ENCODE results near the gene GNG2.

GNG2 gene

GRCh38 chr14:51870606-51871005 lies 10.2 kb downstream of the GNG2 start:
- no peak for DNase-seq (ENCODE audit: extremely low read depth, insufficient read length)
- H3K4me3 ChIP-seq (replicated peaks; ENCODE audit: low read depth, low read length) = no peak overlapping the region
- TF ChIP-seq CTCF (IDR thresholded peaks at IDR 0.05; ENCODE audit: insufficient read depth, low read length, poor library complexity, severe bottlenecking) = no peak
- no peaks in the 10 kb centered on the region for H3K27me3 ChIP-seq (replicated peaks; ENCODE audit: control insufficient read depth, insufficient read depth, low read length)
- H3K36me3 ChIP-seq (ENCODE audit: control insufficient read depth, insufficient read depth, low read length) = no peaks in the 10 kb centered on the region

GRCh38 chr14:51871846-51872245 lies 11.4 kb downstream of the GNG2 start:
- Histone ChIP-seq H3K36me3 (ENCODE audit: control insufficient read depth, insufficient read depth, low read length) (no peaks in the 10 kb centered on the region), H3K27me3 (replicated peaks; ENCODE audit: control insufficient read depth, insufficient read depth, low read length) (no peaks in the 10 kb centered on the region), H3K4me3 (replicated peaks; ENCODE audit: low read depth, low read length) (no peak overlapping the region)
- TF ChIP-seq CTCF (IDR thresholded peaks at IDR 0.05; ENCODE audit: insufficient read depth, low read length, poor library complexity, severe bottlenecking) = no peak
- DNase-seq (ENCODE audit: extremely low read depth, insufficient read length) = no peak

GRCh38 chr14:51872396-51872795 lies 12.0 kb downstream of the GNG2 start:
- TF ChIP-seq CTCF (IDR thresholded peaks at IDR 0.05; ENCODE audit: insufficient read depth, low read length, poor library complexity, severe bottlenecking) = no peak
- no peaks in the 10 kb centered on the region for H3K36me3 ChIP-seq (ENCODE audit: control insufficient read depth, insufficient read depth, low read length)
- no peak for DNase-seq (ENCODE audit: extremely low read depth, insufficient read length)

GRCh38 chr14:51873221-51873893 lies 12.9 kb downstream of the GNG2 start:
- DNase-seq (ENCODE audit: extremely low read depth, insufficient read length) = peak; percentile 82
- no peak overlapping the region for H3K4me3 ChIP-seq (replicated peaks; ENCODE audit: low read depth, low read length)
- H3K36me3 ChIP-seq (ENCODE audit: control insufficient read depth, insufficient read depth, low read length) = no peaks in the 10 kb centered on the region
- no peak for TF ChIP-seq CTCF (IDR thresholded peaks at IDR 0.05; ENCODE audit: insufficient read depth, low read length, poor library complexity, severe bottlenecking)
- H3K27me3 ChIP-seq (replicated peaks; ENCODE audit: control insufficient read depth, insufficient read depth, low read length) = no peaks in the 10 kb centered on the region

More at GRCh38 chr14:51872396-51872795, 12.0 kb downstream of the GNG2 start:
- Histone ChIP-seq H3K27me3 (replicated peaks; ENCODE audit: control insufficient read depth, insufficient read depth, low read length) (no peaks in the 10 kb centered on the region), H3K4me3 (replicated peaks; ENCODE audit: low read depth, low read length) (no peak overlapping the region)

GRCh38 chr14:51877810-51878209 lies 17.4 kb downstream of the GNG2 start:
- DNase-seq (ENCODE audit: extremely low read depth, insufficient read length) = no peak
- Histone ChIP-seq H3K27me3 (replicated peaks; ENCODE audit: control insufficient read depth, insufficient read depth, low read length) (no peaks in the 10 kb centered on the region), H3K4me3 (replicated peaks; ENCODE audit: low read depth, low read length) (no peak overlapping the region), H3K36me3 (ENCODE audit: control insufficient read depth, insufficient read depth, low read length) (no peaks in the 10 kb centered on the region)
- no peak for TF ChIP-seq CTCF (IDR thresholded peaks at IDR 0.05; ENCODE audit: insufficient read depth, low read length, poor library complexity, severe bottlenecking)

GRCh38 chr14:51879170-51879569 lies 18.8 kb downstream of the GNG2 start:
- TF ChIP-seq CTCF (IDR thresholded peaks at IDR 0.05; ENCODE audit: insufficient read depth, low read length, poor library complexity, severe bottlenecking) = no peak
- H3K4me3 ChIP-seq (replicated peaks; ENCODE audit: low read depth, low read length) = no peak overlapping the region
- H3K27me3 ChIP-seq (replicated peaks; ENCODE audit: control insufficient read depth, insufficient read depth, low read length) = no peaks in the 10 kb centered on the region
- DNase-seq (ENCODE audit: extremely low read depth, insufficient read length) = no peak
- no peaks in the 10 kb centered on the region for H3K36me3 ChIP-seq (ENCODE audit: control insufficient read depth, insufficient read depth, low read length)
